ENCODE measurements around the gene SLC24A3. TPM values are rescaled to one million over a fixed set of nuclear protein-coding genes. Genes with fewer than 3 reads are reported as not detected.

SLC24A3 gene
- total and polyA plus RNA-seq, 2 of the 13 experiments (the other 11 are each of a cell fraction or from before 2014, with no cell fraction given), result not detected

- no peak for TF ChIP-seq ARID3A (IDR thresholded peaks at IDR 0.05; ENCODE audit: low read depth, low read length)
- TF ChIP-seq ZNF510 (CRISPR knock-in tag; IDR thresholded peaks at IDR 0.05; ENCODE audit: low read depth), result no peak
- TF ChIP-seq MAX (IDR thresholded peaks at IDR 0.05), result peak; percentile 53
- TF ChIP-seq HDAC1 (CRISPR knock-in tag; IDR thresholded peaks at IDR 0.05), result peak; percentile 52; the same call in 1 of the 2 replicates
- no peak for TF ChIP-seq CHD4 (IDR thresholded peaks at IDR 0.05; ENCODE audit: borderline replicate concordance, low read length)
- TF ChIP-seq ZNF775 (CRISPR knock-in tag; IDR thresholded peaks at IDR 0.05; ENCODE audit: borderline replicate concordance), result no peak
- TF ChIP-seq ERF (CRISPR knock-in tag; IDR thresholded peaks at IDR 0.05), result no peak
- TF ChIP-seq ZNF496 (CRISPR knock-in tag; IDR thresholded peaks at IDR 0.05; ENCODE audit: insufficient replicate concordance), result no peak
- TF ChIP-seq CHD2 (IDR thresholded peaks at IDR 0.05; ENCODE audit: low read depth, low read length), result no peak
- TF ChIP-seq KLF13 (CRISPR knock-in tag; IDR thresholded peaks at IDR 0.05), result no peak
- TF ChIP-seq TEAD3 (CRISPR knock-in tag; optimal IDR thresholded peaks at IDR 0.05; ENCODE audit: borderline replicate concordance), result peak; percentile 6
- TF ChIP-seq ZNF260 (CRISPR knock-in tag; IDR thresholded peaks at IDR 0.05; ENCODE audit: borderline replicate concordance, low read depth), result no peak
- peak; percentile 48 for TF ChIP-seq SALL1 (CRISPR knock-in tag; IDR thresholded peaks at IDR 0.05)
- TF ChIP-seq ZMYM2 (CRISPR knock-in tag; IDR thresholded peaks at IDR 0.05), result no peak
- no peak for TF ChIP-seq ZSCAN29 (CRISPR knock-in tag; conservative IDR thresholded peaks at IDR 0.05)
- no peak for TF ChIP-seq STAG1 (CRISPR knock-in tag; IDR thresholded peaks at IDR 0.05)
- TF ChIP-seq KMT2A (CRISPR knock-in tag; IDR thresholded peaks at IDR 0.05), result no peak
- TF ChIP-seq CREBL2 (CRISPR knock-in tag; IDR thresholded peaks at IDR 0.05; ENCODE audit: borderline replicate concordance), result no peak
- no peak for TF ChIP-seq FOXC1 (CRISPR knock-in tag; IDR thresholded peaks at IDR 0.05; ENCODE audit: borderline replicate concordance)
- peak; percentile 37; the same call in 1 of the 2 replicates for TF ChIP-seq ZNF362 (CRISPR knock-in tag; IDR thresholded peaks at IDR 0.05; ENCODE audit: borderline replicate concordance)
- no peak for TF ChIP-seq ZSCAN12 (CRISPR knock-in tag; IDR thresholded peaks at IDR 0.05)
- no peak for TF ChIP-seq PATZ1 (CRISPR knock-in tag; IDR thresholded peaks at IDR 0.05)
- no peak for TF ChIP-seq WIZ (CRISPR knock-in tag; IDR thresholded peaks at IDR 0.05)
- TF ChIP-seq ZFYVE20 (CRISPR knock-in tag; IDR thresholded peaks at IDR 0.05; ENCODE audit: borderline replicate concordance, low read depth), result no peak
- TF ChIP-seq ZBTB21 (CRISPR knock-in tag; IDR thresholded peaks at IDR 0.05), result no peak
These were observed 440.2 kb downstream of the SLC24A3 start (continued) for GRCh38 chr20:19652591-19653026.
